ENCODE measurements around the gene THSD4. TPM values are rescaled to one million over a fixed set of nuclear protein-coding genes. Genes with fewer than 3 reads are reported as not detected.

Gene THSD4
- total RNA-seq, 1 donor from 2014 or later: 2.5 TPM

DNA sequence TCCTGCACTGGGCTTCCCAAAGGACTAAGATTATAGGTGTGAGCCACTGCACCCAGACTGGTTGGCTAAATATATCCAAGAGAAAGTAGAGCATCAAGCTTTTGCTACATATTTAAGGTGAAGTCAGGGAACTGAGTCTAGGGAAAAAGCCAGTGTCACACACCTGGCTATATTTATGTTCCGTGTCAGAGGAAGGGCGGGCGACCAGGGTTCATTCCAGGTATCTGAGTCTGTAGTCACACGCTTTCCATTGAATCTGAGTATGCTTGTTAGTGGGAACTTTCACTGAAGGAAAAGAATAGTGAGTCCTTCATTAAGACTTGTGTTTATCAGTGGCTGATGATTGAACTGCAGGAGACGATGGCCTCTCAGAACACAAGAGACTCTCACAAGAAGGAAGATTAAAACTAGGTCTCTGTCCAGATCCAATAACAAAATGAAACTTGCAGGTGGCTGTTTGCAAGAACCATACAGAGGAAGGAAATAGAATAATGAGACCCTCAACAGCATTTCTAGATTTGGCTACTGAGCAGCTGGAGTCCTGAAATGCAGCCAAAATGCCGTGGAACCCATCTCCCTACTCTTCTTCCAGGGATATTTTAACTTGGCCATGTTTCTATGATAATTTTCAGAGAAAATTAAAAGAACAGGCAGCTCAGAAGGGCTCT is 276.3 kb downstream of the THSD4 start:
- no peak for TF ChIP-seq EZH2 (IDR thresholded peaks at IDR 0.05; ENCODE audit: insufficient read depth, low read length)
- TF ChIP-seq CTCF (IDR thresholded peaks at IDR 0.05; ENCODE audit: insufficient read depth, low read depth, low read length): no peak

GRCh38 chr15:71392861-71393283 is 277.6 kb downstream of the THSD4 start:
- Histone ChIP-seq H3K9ac (ENCODE audit: low read length) (no peak overlapping the region), H3K4me1 (ENCODE audit: insufficient read depth, low read length) (no peaks in the 10 kb centered on the region), H3K36me3 (ENCODE audit: insufficient read depth, low read length) (no peaks in the 10 kb centered on the region), H3K4me3 (ENCODE audit: insufficient read depth, low read depth, low read length) (no peak overlapping the region), H3K27me3 (ENCODE audit: insufficient read depth, low read length) (no peaks in the 10 kb centered on the region), H4K20me1 (ENCODE audit: insufficient read depth, low read length) (no peaks in the 10 kb centered on the region), H2AFZ (ENCODE audit: low read depth, low read length) (no peak overlapping the region), H3K27ac (ENCODE audit: low read depth, low read length) (no peak overlapping the region), H3K4me2 (ENCODE audit: low read length) (peak overlapping the region; percentile 4), H3K79me2 (ENCODE audit: insufficient read depth, low read length) (no peaks in the 10 kb centered on the region), H3K9me3 (ENCODE audit: insufficient read depth, low read depth, low read length) (no peaks in the 10 kb centered on the region)
- DNase-seq (ENCODE audit: low read depth) (no peak), FAIRE-seq (no peak)
- Mint-ChIP-seq H3K27ac (ENCODE audit: unreplicated experiment) (no peak overlapping the region), H3K36me3 (ENCODE audit: low read depth, unreplicated experiment) (no peaks in the 10 kb centered on the region), H3K4me3 (ENCODE audit: unreplicated experiment) (no peak overlapping the region), H3K4me1 (ENCODE audit: low read depth, unreplicated experiment) (no peaks in the 10 kb centered on the region), H3K9me3 (ENCODE audit: unreplicated experiment) (no peaks in the 10 kb centered on the region), H3K27me3 (ENCODE audit: low read depth, unreplicated experiment) (peaks cover 14% of the 10 kb centered on the region)
- TF ChIP-seq CTCF (IDR thresholded peaks at IDR 0.05; ENCODE audit: insufficient read depth, low read depth, low read length) (no peak), EZH2 (IDR thresholded peaks at IDR 0.05; ENCODE audit: insufficient read depth, low read length) (no peak)

More for the DNA sequence above, 276.3 kb downstream of the THSD4 start:
- H3K36me3 ChIP-seq (ENCODE audit: insufficient read depth, low read length): no peaks in the 10 kb centered on the region
- FAIRE-seq (no peak), DNase-seq (ENCODE audit: low read depth) (no peak)
- peaks cover 23% of the 10 kb centered on the region for H3K27me3 Mint-ChIP-seq (ENCODE audit: low read depth, unreplicated experiment)
- H2AFZ ChIP-seq (ENCODE audit: low read depth, low read length): no peak overlapping the region
- no peaks in the 10 kb centered on the region for H4K20me1 ChIP-seq (ENCODE audit: insufficient read depth, low read length)
- H3K4me3 Mint-ChIP-seq (ENCODE audit: unreplicated experiment): no peak overlapping the region
- no peak overlapping the region for H3K9ac ChIP-seq (ENCODE audit: low read length)
- no peaks in the 10 kb centered on the region for H3K4me1 ChIP-seq (ENCODE audit: insufficient read depth, low read length)
- no peak overlapping the region for H3K27ac Mint-ChIP-seq (ENCODE audit: unreplicated experiment)
- H3K9me3 Mint-ChIP-seq (ENCODE audit: unreplicated experiment): no peaks in the 10 kb centered on the region
- H3K79me2 ChIP-seq (ENCODE audit: insufficient read depth, low read length): no peaks in the 10 kb centered on the region
- H3K4me3 ChIP-seq (ENCODE audit: insufficient read depth, low read depth, low read length): no peak overlapping the region
- no peaks in the 10 kb centered on the region for H3K4me1 Mint-ChIP-seq (ENCODE audit: low read depth, unreplicated experiment)
- H3K9me3 ChIP-seq (ENCODE audit: insufficient read depth, low read depth, low read length): no peaks in the 10 kb centered on the region
- H3K27me3 ChIP-seq (ENCODE audit: insufficient read depth, low read length): no peaks in the 10 kb centered on the region
- no peak overlapping the region for H3K4me2 ChIP-seq (ENCODE audit: low read length)
- H3K27ac ChIP-seq (ENCODE audit: low read depth, low read length): no peak overlapping the region
- no peaks in the 10 kb centered on the region for H3K36me3 Mint-ChIP-seq (ENCODE audit: low read depth, unreplicated experiment)

GRCh38 chr15:71393383-71393782 is 278.1 kb downstream of the THSD4 start:
- Histone ChIP-seq H2AFZ (ENCODE audit: low read depth, low read length) (no peak overlapping the region), H3K9ac (ENCODE audit: low read length) (no peak overlapping the region), H3K4me3 (ENCODE audit: insufficient read depth, low read depth, low read length) (no peak overlapping the region), H3K4me1 (ENCODE audit: insufficient read depth, low read length) (no peaks in the 10 kb centered on the region), H3K79me2 (ENCODE audit: insufficient read depth, low read length) (no peaks in the 10 kb centered on the region), H3K9me3 (ENCODE audit: insufficient read depth, low read depth, low read length) (no peaks in the 10 kb centered on the region), H3K36me3 (ENCODE audit: insufficient read depth, low read length) (no peaks in the 10 kb centered on the region), H3K27ac (ENCODE audit: low read depth, low read length) (no peak overlapping the region), H4K20me1 (ENCODE audit: insufficient read depth, low read length) (no peaks in the 10 kb centered on the region), H3K4me2 (ENCODE audit: low read length) (no peak overlapping the region), H3K27me3 (ENCODE audit: insufficient read depth, low read length) (no peaks in the 10 kb centered on the region)
- no peak overlapping the region for H3K27ac Mint-ChIP-seq (ENCODE audit: unreplicated experiment)
- FAIRE-seq: no peak
- DNase-seq (ENCODE audit: low read depth): no peak
- no peaks in the 10 kb centered on the region for H3K36me3 Mint-ChIP-seq (ENCODE audit: low read depth, unreplicated experiment)
- TF ChIP-seq EZH2 (IDR thresholded peaks at IDR 0.05; ENCODE audit: insufficient read depth, low read length) (no peak), CTCF (IDR thresholded peaks at IDR 0.05; ENCODE audit: insufficient read depth, low read depth, low read length) (no peak)
- H3K9me3 Mint-ChIP-seq (ENCODE audit: unreplicated experiment): peaks cover 3% of the 10 kb centered on the region
- H3K4me1 Mint-ChIP-seq (ENCODE audit: low read depth, unreplicated experiment): no peaks in the 10 kb centered on the region
- H3K4me3 Mint-ChIP-seq (ENCODE audit: unreplicated experiment): no peak overlapping the region
- H3K27me3 Mint-ChIP-seq (ENCODE audit: low read depth, unreplicated experiment): peaks cover 14% of the 10 kb centered on the region
